Activated CD4-positive, alpha-beta T cell treated with anti-CD3 and anti-CD28 coated beads for 36 hours (primary cell): Measurements from ENCODE around the gene LNX1. TPM values are rescaled to one million over a fixed set of nuclear protein-coding genes. Genes with fewer than 3 reads are reported as not detected.

Experiments
- ATAC-seq: fragments of 200-7000 bp; cut with Tn5 transposase; one replicate; pipeline ENCODE4 v1.10.0; 2021; ENCODE audit warnings: mild to moderate bottlenecking, moderate library complexity
- CTCF ChIA-PET: fragments of 350-600 bp; sonication (Branson Sonifier 250); formaldehyde crosslinking; loops from one replicate; lab custom pipeline; 2021; ENCODE audit warnings: antibody characterized with exemption; lab: Charles Lee
- POLR2A ChIA-PET: fragments of 350-600 bp; sonication (Branson Sonifier 250); formaldehyde crosslinking; loops from one replicate; lab custom pipeline; 2021; ENCODE audit warnings: antibody characterized with exemption, inconsistent platforms; lab: Charles Lee
- DNase-seq: peaks from one replicate; pipeline ENCODE4 v3.0.0-alpha.2; 2020
- H3K27ac Mint-ChIP-seq: one replicate; pipeline ENCODE4 v1.8.0; 2021; ENCODE audit warnings: mixed read lengths
- H3K27me3 Mint-ChIP-seq: one replicate; pipeline ENCODE4 v1.8.0; 2021; ENCODE audit warnings: mixed read lengths
- H3K36me3 Mint-ChIP-seq: one replicate; pipeline ENCODE4 v1.8.0; 2021; ENCODE audit warnings: low read depth, mixed read lengths
- H3K4me1 Mint-ChIP-seq: one replicate; pipeline ENCODE4 v1.8.0; 2021; ENCODE audit warnings: mixed read lengths
- H3K4me3 Mint-ChIP-seq: one replicate; pipeline ENCODE4 v1.8.0; 2021; ENCODE audit warnings: mild to moderate bottlenecking, moderate library complexity, mixed read lengths
- H3K9me3 Mint-ChIP-seq: one replicate; pipeline ENCODE4 v1.8.0; 2021; ENCODE audit warnings: low read depth, mixed read lengths
- intact Hi-C, 2 experiments: fragments of 100-400 bp; cut with DNase I in 1 of 2; cut with micrococcal nuclease in 1 of 2; formaldehyde crosslinking; loops; one replicate each; pipeline versions ENCODE4 v1.14.2 to v1.15.1; 2022 to 2024; cut with DNase I, micrococcal nuclease
- total RNA-seq, 2 experiments: library from RNA; stranded (reverse); gene quantifications; one replicate each; pipeline ENCODE4 v1.2.3, GENCODE V29; 2021

The LNX1 gene
- total RNA-seq, 2 experiments from 2014 or later, result not detected

GRCh38 chr4:53548662-53549061, 42.6 kb downstream of the LNX1 start:
- ATAC-seq, result no peak
- peaks cover 8% of the 10 kb centered on the region for H3K27me3 Mint-ChIP-seq
- H3K27ac Mint-ChIP-seq, result no peak overlapping the region

DNA sequence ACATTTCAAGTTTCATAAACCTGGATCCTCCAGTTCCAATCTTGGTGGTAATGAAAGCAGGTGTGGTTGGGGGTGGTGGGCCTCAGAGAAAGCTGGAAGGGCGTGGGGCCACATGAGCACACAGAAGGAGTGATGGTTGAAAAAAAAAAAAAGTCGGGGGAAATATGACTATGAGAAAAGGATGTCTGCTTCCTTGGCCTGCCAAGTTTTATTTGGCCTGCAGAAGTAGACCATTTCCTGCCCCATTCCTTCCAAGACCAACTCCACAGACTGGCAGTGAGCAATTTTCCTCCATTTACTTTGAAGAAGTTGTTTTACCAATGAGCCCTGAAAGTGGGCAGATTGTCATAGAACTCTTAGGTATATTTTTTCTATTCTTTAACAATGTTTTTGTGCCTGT, 43.3 kb downstream of the LNX1 start:
- POLR2A ChIA-PET, result no interaction called here
- Mint-ChIP-seq H3K4me1 (no peaks in the 10 kb centered on the region), H3K36me3 (no peaks in the 10 kb centered on the region), H3K27ac (no peak overlapping the region), H3K27me3 (peaks cover 8% of the 10 kb centered on the region), H3K9me3 (no peaks in the 10 kb centered on the region), H3K4me3 (no peak overlapping the region)
- ATAC-seq (no peak), DNase-seq (no peak)
- intact Hi-C loops, result no loop called here
- CTCF ChIA-PET, result no interaction called here

More at GRCh38 chr4:53548662-53549061, 42.6 kb downstream of the LNX1 start:
- DNase-seq, result no peak
- CTCF ChIA-PET, result no interaction called here
- no peaks in the 10 kb centered on the region for H3K9me3 Mint-ChIP-seq
- no peaks in the 10 kb centered on the region for H3K4me1 Mint-ChIP-seq
- POLR2A ChIA-PET, result no interaction called here
- no peaks in the 10 kb centered on the region for H3K36me3 Mint-ChIP-seq
- intact Hi-C loops, result no loop called here
- no peak overlapping the region for H3K4me3 Mint-ChIP-seq

DNA sequence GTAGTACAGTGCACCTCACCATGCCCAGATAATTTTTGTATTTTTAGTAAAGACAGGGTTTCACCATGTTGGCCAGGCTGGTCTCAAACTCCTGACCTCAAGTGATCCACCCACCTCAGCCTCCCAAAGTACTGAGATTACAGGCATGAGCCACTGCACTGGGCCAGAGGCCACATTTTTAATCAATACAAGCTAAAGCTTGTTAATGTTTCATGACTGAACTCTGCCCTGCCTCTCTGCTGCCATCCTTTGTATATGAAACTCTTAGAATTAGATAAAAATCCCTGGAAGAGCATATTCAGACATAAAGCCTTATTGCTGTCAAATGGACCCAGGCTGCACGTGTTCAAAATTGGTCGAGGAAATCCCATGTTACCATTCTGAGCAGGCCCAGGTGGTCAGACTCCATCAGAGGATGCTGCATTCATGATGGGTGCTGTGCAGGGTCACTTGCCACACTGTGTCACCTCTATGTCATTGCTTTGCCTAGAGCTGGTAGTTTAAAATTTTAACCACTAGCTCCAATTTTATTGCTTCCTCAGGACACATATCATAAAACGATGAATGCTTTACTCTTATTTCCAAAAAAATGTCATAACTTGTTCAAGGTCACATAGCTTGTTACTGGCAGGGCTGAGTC, 45.2 kb downstream of the LNX1 start:
- no peaks in the 10 kb centered on the region for H3K9me3 Mint-ChIP-seq
- intact Hi-C loops, result no loop called here
- no peak overlapping the region for H3K27ac Mint-ChIP-seq
- DNase-seq, result no peak
- ATAC-seq, result no peak
- no peaks in the 10 kb centered on the region for H3K36me3 Mint-ChIP-seq
- CTCF ChIA-PET, result interaction anchor here (0.6 to 1.2 kb wide), 3 partner anchors 9 to 74 kb away, joined by 3 read pairs; no protein-coding TSS in a partner anchor
- no peak overlapping the region for H3K4me3 Mint-ChIP-seq
- no peaks in the 10 kb centered on the region for H3K4me1 Mint-ChIP-seq
- POLR2A ChIA-PET, result no interaction called here
- peaks cover 10% of the 10 kb centered on the region for H3K27me3 Mint-ChIP-seq

DNA sequence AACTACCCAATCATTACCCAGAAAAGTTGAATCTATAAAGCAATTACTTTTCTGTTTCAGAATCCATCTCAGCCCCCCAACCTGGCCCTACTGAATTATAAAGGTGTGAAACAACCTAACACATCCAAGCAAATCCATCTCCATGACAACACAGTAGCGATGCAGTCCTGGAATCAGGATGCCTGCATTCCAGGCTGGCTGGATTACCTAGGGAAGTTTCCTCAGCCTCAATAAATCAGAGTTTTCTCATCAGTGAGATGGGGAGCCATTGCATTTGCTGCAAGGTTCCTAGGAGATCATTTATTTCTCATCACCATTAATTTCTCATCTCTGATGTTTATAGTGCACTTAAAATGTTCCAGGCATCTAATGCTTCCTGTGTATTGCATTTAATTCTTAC, 46.0 kb downstream of the LNX1 start:
- H3K36me3 Mint-ChIP-seq, result no peaks in the 10 kb centered on the region
- DNase-seq, result no peak

DNA sequence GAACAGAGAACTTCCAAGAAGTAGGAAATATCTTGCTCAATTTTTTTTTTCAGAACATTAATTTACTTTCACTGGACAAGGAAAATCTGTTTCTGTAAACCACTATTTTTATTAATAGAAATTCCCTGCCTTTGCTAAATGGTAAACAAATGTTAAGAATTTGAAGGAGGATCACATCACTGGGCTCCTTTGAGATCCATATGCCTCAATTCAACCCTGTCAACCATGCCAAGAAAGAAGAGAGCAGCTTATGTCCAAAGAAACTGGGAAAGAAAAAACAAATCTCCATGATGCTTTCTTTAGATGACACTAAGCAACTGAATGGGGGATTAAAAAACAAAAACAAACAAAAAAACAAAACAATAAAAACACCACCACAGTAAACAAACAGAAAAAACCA, 47.7 kb downstream of the LNX1 start:
- Mint-ChIP-seq H3K36me3 (no peaks in the 10 kb centered on the region), H3K4me3 (no peak overlapping the region), H3K27me3 (peaks cover 10% of the 10 kb centered on the region), H3K4me1 (no peaks in the 10 kb centered on the region), H3K9me3 (no peaks in the 10 kb centered on the region), H3K27ac (no peak overlapping the region)
- no peak for DNase-seq
- ATAC-seq, result no peak
- ChIA-PET POLR2A (no interaction called here), CTCF (interaction anchor here (0.7 kb wide), 1 partner anchor 21 kb away, joined by 4 read pairs; no protein-coding TSS in a partner anchor)
- intact Hi-C loops, result no loop called here

More for the DNA sequence above, 46.0 kb downstream of the LNX1 start:
- no peaks in the 10 kb centered on the region for H3K9me3 Mint-ChIP-seq
- peaks cover 10% of the 10 kb centered on the region for H3K27me3 Mint-ChIP-seq
- no peaks in the 10 kb centered on the region for H3K4me1 Mint-ChIP-seq
- no peak overlapping the region for H3K4me3 Mint-ChIP-seq
- H3K27ac Mint-ChIP-seq, result no peak overlapping the region
- ChIA-PET POLR2A (no interaction called here), CTCF (interaction anchor here (0.6 kb wide), 1 partner anchor 75 kb away, joined by 3 read pairs; no protein-coding TSS in a partner anchor)
- no peak for ATAC-seq
- intact Hi-C loops, result no loop called here

DNA sequence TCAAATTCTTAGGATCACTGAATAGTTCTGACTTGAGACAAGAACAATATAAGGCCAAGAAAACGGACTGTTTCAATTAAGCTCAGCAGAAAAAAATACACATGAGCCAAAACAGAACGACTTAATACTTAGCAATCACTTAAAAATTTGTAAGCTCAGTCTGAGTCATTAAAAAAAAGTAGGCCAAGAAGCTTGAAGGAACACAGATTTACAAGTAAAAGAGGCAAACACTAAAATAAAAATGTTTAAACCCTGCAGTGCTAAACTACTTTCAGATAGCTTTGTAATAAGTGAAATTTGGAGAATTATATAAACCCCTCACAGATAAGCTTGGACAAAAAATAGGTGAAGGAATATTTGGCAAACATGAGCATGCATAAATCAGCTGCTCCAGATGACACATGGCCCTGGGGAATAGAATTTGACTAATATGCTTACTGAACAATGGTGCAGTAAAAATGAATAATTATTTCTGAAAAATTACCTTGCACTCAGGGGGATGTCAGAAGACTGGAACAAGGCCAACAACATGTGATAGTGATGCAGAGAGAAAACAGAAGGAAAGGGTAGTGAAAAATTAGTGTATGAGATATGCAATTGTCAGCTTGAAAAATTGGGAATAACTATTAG, 49.6 kb downstream of the LNX1 start:
- Mint-ChIP-seq H3K4me1 (no peaks in the 10 kb centered on the region), H3K4me3 (no peak overlapping the region), H3K36me3 (no peaks in the 10 kb centered on the region), H3K27ac (no peak overlapping the region), H3K27me3 (peaks cover 19% of the 10 kb centered on the region), H3K9me3 (no peaks in the 10 kb centered on the region)
- ChIA-PET POLR2A (no interaction called here), CTCF (interaction anchor here (1.4 kb wide), 1 partner anchor 692 kb away, joined by 3 read pairs; no protein-coding TSS in a partner anchor)
- intact Hi-C loops, result no loop called here
- no peak for DNase-seq
- ATAC-seq, result no peak

GRCh38 chr4:53538756-53539155, 52.5 kb downstream of the LNX1 start:
- peaks cover 16% of the 10 kb centered on the region for H3K27me3 Mint-ChIP-seq
- H3K36me3 Mint-ChIP-seq, result no peaks in the 10 kb centered on the region
- DNase-seq (no peak), ATAC-seq (no peak)
- CTCF ChIA-PET, result interaction anchor here (0.6 kb wide), 1 partner anchor 387 kb away, joined by 3 read pairs; no protein-coding TSS in a partner anchor
- no peaks in the 10 kb centered on the region for H3K9me3 Mint-ChIP-seq
- no peak overlapping the region for H3K4me3 Mint-ChIP-seq
- intact Hi-C loops, result no loop called here
- no peak overlapping the region for H3K27ac Mint-ChIP-seq
- POLR2A ChIA-PET, result no interaction called here
- H3K4me1 Mint-ChIP-seq, result no peaks in the 10 kb centered on the region

DNA sequence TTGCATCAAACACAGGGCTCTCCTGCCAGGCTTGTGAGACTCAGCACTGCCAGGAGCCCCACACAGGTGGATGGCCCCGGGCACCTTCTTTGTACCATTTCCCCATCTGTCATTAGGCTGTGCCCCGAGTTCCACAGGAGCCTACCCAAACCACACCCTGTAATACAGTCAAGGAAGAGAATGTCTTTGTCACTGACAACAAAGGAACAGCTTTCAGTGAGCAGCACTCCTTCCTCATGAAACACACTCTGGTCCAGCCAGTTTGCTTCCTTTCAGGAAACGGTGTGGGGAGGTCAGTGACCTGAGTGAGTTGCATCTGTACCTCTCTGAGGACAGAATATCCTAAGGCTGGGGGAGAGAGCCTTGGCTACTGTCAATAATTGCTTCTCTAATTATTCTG, 53.7 kb downstream of the LNX1 start:
- Mint-ChIP-seq H3K27me3 (peaks cover 16% of the 10 kb centered on the region), H3K4me3 (no peak overlapping the region), H3K4me1 (no peaks in the 10 kb centered on the region), H3K36me3 (no peaks in the 10 kb centered on the region), H3K27ac (no peak overlapping the region), H3K9me3 (no peaks in the 10 kb centered on the region)
- ATAC-seq (no peak), DNase-seq (no peak)
- ChIA-PET POLR2A (no interaction called here), CTCF (interaction anchor here (1.0 kb wide), 1 partner anchor 9 kb away, joined by 3 read pairs; no protein-coding TSS in a partner anchor)
- intact Hi-C loops, result no loop called here

DNA sequence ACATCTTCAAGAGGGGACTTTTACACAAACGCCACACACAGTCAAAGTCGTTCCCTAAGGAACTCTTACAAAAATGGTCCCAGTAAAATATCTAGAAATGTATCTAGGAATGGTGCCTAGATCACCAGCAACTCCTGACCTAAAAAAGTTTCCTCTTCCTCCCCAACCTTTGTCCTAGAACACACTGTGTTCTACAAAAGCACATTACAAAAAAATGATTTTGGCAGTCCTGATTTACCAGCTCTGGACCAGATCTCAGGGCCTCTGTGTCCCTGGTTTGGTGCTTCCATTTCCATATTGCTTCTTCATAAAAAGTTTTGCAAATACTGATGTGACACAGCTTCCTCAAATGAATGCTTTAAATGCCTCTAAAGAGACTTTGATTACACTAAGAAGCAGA, 55.0 kb downstream of the LNX1 start:
- CTCF ChIA-PET, result interaction anchor here (0.6 to 1.0 kb wide), 2 partner anchors 10 to 451 kb away, joined by 3 to 4 read pairs; no protein-coding TSS in a partner anchor
- no peaks in the 10 kb centered on the region for H3K4me1 Mint-ChIP-seq

GRCh38 chr4:53535567-53535966, 55.7 kb downstream of the LNX1 start:
- CTCF ChIA-PET, result interaction anchor here (0.6 kb wide), 1 partner anchor 452 kb away, joined by 4 read pairs; no protein-coding TSS in a partner anchor
- DNase-seq (no peak), ATAC-seq (no peak)
- Mint-ChIP-seq H3K27ac (no peak overlapping the region), H3K36me3 (no peaks in the 10 kb centered on the region), H3K4me3 (no peak overlapping the region), H3K27me3 (peaks cover 13% of the 10 kb centered on the region), H3K9me3 (no peaks in the 10 kb centered on the region), H3K4me1 (no peaks in the 10 kb centered on the region)
- intact Hi-C loops, result no loop called here
- POLR2A ChIA-PET, result no interaction called here

More for the DNA sequence above, 55.0 kb downstream of the LNX1 start:
- Mint-ChIP-seq H3K9me3 (no peaks in the 10 kb centered on the region), H3K27me3 (peaks cover 13% of the 10 kb centered on the region), H3K4me3 (no peak overlapping the region), H3K36me3 (no peaks in the 10 kb centered on the region), H3K27ac (no peak overlapping the region)
- no peak for DNase-seq
- intact Hi-C loops, result no loop called here
- POLR2A ChIA-PET, result no interaction called here
- no peak for ATAC-seq

- Mint-ChIP-seq H3K36me3 (no peaks in the 10 kb centered on the region), H3K4me3 (no peak overlapping the region), H3K27ac (no peak overlapping the region), H3K4me1 (no peaks in the 10 kb centered on the region), H3K27me3 (peaks cover 13% of the 10 kb centered on the region), H3K9me3 (no peaks in the 10 kb centered on the region)
- DNase-seq, result no peak
- ATAC-seq, result no peak
- POLR2A ChIA-PET, result no interaction called here
- intact Hi-C loops, result no loop called here
- CTCF ChIA-PET, result interaction anchor here (0.6 kb wide), 1 partner anchor 437 kb away, joined by 4 read pairs; no protein-coding TSS in a partner anchor
Measured at GRCh38 chr4:53534684-53535083, 56.6 kb downstream of the LNX1 start.

- H3K27me3 Mint-ChIP-seq, result peaks cover 12% of the 10 kb centered on the region
- ChIA-PET POLR2A (no interaction called here), CTCF (no interaction called here)
- no peaks in the 10 kb centered on the region for H3K36me3 Mint-ChIP-seq
- no peak overlapping the region for H3K4me3 Mint-ChIP-seq
- H3K4me1 Mint-ChIP-seq, result no peaks in the 10 kb centered on the region
- ATAC-seq (no peak), DNase-seq (no peak)
- intact Hi-C loops, result no loop called here
- H3K27ac Mint-ChIP-seq, result no peak overlapping the region
- H3K9me3 Mint-ChIP-seq, result no peaks in the 10 kb centered on the region
Measured at GRCh38 chr4:53532521-53532920, 58.8 kb downstream of the LNX1 start.
